SJSA1 (cell line): ENCODE data around the gene IL21R. TPM values are rescaled to one million over a fixed set of nuclear protein-coding genes. Genes with fewer than 3 reads are reported as not detected.
"Not testable (repeated sequence)": the region's sequence is repeated elsewhere in the genome, so short reads cannot be mapped to it uniquely, and the experiment has no call there.

ENCODE experiments used
- DNase-seq, 2 experiments: peaks; one replicate each; pipeline ENCODE4 v3.0.0-alpha.2; 2015 to 2020; ENCODE audit warnings: low spot score in 2 of 2, low read depth in 1 of 2
- H3K27ac ChIP-seq: fragments of 250-450 bp; sonication (Bioruptor Pico); 2 replicates; pipeline ENCODE4 v1.5.1; 2020; ENCODE audit warnings: mild to moderate bottlenecking, moderate library complexity
- H3K27me3 ChIP-seq: fragments of 250-450 bp; sonication (Bioruptor Pico); replicated peaks from 2 replicates; pipeline ENCODE4 v1.5.1; 2020; ENCODE audit warnings: mild to moderate bottlenecking, moderate library complexity
- H3K36me3 ChIP-seq: fragments of 250-450 bp; sonication (Bioruptor Pico); 2 replicates; pipeline ENCODE4 v1.5.1; 2020; ENCODE audit warnings: mild to moderate bottlenecking
- H3K4me1 ChIP-seq: fragments of 250-450 bp; sonication (Bioruptor Pico); replicated peaks from 2 replicates; pipeline ENCODE4 v1.6.1; 2021; ENCODE audit warnings: mild to moderate bottlenecking
- H3K4me3 ChIP-seq: fragments of 250-450 bp; sonication (Bioruptor Pico); 2 replicates; pipeline ENCODE4 v1.5.1; 2020; ENCODE audit warnings: mild to moderate bottlenecking
- H3K9me3 ChIP-seq: fragments of 250-450 bp; sonication (Bioruptor Pico); replicated peaks from 2 replicates; pipeline ENCODE4 v1.5.1; 2020; ENCODE audit warnings: mild to moderate bottlenecking
- total RNA-seq: library from RNA; depleted of rRNA; stranded (reverse); fragments of >200 nt; shearing (Covaris generic); gene quantifications from 2 replicates; pipeline ENCODE4 v1.2.3, GENCODE V29; 2014

Gene IL21R
- total RNA-seq, 1 experiment from 2014 or later, result 0.34 TPM

DNA sequence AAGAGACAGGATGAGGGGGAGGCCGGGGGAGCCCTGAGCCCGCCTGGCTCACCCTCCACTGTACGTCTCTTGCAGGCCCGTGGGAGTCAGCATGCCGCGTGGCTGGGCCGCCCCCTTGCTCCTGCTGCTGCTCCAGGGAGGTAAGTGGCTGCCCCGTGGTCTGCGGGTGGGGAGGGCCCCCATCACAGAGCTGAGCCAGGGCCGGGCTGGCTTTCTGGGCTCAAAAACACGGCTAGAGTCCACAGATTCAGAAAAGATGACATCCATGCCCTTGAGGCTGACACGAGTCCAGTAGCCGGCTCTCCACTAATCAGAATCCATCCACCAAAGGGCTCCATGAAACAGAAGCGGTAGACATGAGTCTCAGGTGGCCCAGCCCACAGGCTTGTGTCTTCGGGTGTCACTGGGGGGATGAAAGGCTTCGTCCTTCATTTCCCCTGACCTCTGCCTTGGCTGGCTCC is 28.0 kb downstream of the IL21R start:
- H3K36me3 ChIP-seq, result no peaks in the 10 kb centered on the region
- no peak overlapping the region for H3K4me3 ChIP-seq
- DNase-seq, result peak in 1 of 2 experiments; percentile 35
- no peaks in the 10 kb centered on the region for H3K27me3 ChIP-seq
- H3K27ac ChIP-seq, result no peak overlapping the region
- no peaks in the 10 kb centered on the region; the same call in 1 of the 2 replicates for H3K4me1 ChIP-seq
- no peaks in the 10 kb centered on the region for H3K9me3 ChIP-seq

DNA sequence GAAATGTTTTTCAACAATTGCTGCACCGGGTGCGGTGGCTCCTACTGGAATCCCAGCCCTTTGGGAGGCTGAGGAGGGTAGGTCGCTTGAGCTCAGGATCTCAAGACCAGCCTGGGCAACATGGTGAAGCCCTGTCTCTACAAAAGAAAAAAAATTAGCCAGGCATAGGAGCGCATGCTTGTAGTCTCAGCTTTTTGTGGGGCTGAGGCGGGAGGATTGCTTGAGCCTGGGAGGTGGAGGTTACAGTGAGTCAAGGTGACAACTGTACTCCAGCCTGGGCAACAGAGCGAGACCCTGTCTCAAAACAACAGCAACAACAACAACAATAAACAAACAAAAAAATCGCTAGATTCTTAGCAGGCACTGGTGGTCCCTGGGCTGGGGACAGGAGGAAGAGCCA is 28.5 kb downstream of the IL21R start:
- Histone ChIP-seq H3K9me3 (no peaks in the 10 kb centered on the region), H3K4me1 (no peaks in the 10 kb centered on the region; the same call in 1 of the 2 replicates)

DNA sequence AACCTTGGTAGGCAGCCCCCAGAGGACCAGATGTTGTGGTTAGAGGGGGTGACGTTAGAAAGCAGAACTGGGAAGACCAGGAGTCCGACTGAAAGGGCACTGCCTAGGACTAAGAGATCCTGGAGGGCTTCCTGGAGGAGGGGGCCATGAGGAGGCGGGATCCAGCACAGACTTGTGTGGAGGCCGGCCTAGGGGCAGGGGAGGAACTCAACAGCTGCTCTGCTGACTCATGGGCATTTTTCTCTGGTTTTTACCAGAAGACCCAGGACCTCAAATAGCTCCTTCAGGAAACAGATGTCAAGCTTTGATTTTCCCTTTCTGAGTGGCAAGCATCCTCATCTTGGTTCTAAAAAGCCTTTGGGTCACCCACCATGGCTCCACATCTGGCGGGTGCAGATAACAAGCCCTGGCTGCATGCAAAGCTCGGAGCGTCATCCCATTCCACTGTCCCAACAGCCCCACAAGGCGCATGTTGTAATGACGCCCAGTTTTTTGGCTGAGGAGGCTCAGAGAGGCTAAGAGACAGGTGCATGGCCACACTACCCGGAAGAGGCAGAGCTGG is 29.0 kb downstream of the IL21R start:
- H3K4me1 ChIP-seq, result no peaks in the 10 kb centered on the region; the same call in 1 of the 2 replicates
- DNase-seq, result peak in 1 of 2 experiments; percentile 35
- H3K27ac ChIP-seq, result no peak overlapping the region
- no peaks in the 10 kb centered on the region for H3K36me3 ChIP-seq
- no peaks in the 10 kb centered on the region for H3K27me3 ChIP-seq
- no peak overlapping the region for H3K4me3 ChIP-seq
- no peaks in the 10 kb centered on the region for H3K9me3 ChIP-seq

More for the DNA sequence above, 28.5 kb downstream of the IL21R start:
- H3K4me3 ChIP-seq, result no peak overlapping the region
- no peaks in the 10 kb centered on the region for H3K27me3 ChIP-seq
- DNase-seq, result no peak
- no peaks in the 10 kb centered on the region for H3K36me3 ChIP-seq
- H3K27ac ChIP-seq, result no peak overlapping the region

DNA sequence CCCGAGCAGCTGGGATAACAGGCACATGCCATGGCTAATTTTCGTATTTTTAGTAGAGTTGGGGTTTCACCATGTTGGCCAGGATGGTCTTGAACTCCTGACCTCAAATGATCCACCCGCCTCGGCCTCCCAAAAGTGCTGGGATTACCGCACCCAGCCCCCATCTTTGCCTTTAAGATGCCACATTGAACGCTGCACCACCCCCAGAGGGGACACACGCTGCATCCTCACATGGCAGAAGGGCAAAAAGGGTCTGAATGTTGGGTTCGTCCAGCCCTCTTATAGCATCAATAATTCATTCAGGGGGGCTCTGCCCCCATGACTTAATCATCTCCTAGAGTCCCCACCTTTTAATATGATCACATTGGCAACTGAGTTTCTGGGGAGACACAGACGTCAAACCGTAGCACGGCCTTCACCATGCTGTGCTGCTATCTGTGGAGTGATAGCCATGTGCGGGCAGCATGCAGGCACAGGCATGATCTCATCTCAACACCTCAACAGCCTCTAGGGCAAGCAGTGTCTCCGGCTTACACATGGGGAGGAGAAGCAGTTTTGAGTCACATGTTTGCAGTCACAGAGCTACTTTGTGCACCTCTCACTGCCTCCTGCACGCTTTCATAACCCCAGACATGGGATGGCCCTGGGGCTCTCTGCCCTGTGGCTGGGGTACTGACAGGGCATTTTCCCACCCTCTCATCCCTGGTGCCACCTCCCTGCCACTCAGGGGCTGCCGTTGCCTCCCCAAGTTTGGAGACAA is 30.0 kb downstream of the IL21R start:
- H3K36me3 ChIP-seq, result no peaks in the 10 kb centered on the region
- H3K4me3 ChIP-seq, result no peak overlapping the region
- DNase-seq, result peak in 1 of 2 experiments; percentile 29
- no peaks in the 10 kb centered on the region for H3K27me3 ChIP-seq
- no peaks in the 10 kb centered on the region for H3K9me3 ChIP-seq
- no peaks in the 10 kb centered on the region; the same call in 1 of the 2 replicates for H3K4me1 ChIP-seq
- no peak overlapping the region for H3K27ac ChIP-seq

DNA sequence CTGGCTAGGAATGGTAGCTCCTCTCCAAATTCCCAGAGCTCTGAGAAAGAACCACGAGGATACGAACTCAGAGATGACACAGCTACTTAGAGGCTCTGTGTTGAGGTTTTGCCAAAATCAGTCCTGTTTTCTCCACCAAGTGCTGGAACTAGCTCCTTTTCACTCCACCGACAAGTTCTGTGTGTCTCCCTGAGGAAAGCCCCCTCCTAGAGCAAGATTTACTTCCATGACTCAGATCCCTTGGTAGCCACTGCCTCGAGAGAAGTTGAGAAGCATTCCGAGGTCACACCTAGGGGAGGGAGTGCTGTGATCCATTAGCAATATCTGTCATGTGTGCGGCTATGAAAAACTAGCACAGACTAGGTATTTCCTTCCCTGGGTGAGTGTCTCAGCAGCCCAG is 30.6 kb downstream of the IL21R start:
- no peaks in the 10 kb centered on the region for H3K4me1 ChIP-seq
- peak in 1 of 2 experiments; percentile 29 for DNase-seq
- no peak overlapping the region for H3K27ac ChIP-seq
- no peaks in the 10 kb centered on the region for H3K36me3 ChIP-seq
- no peaks in the 10 kb centered on the region for H3K9me3 ChIP-seq
- no peaks in the 10 kb centered on the region for H3K27me3 ChIP-seq
- no peak overlapping the region for H3K4me3 ChIP-seq

DNA sequence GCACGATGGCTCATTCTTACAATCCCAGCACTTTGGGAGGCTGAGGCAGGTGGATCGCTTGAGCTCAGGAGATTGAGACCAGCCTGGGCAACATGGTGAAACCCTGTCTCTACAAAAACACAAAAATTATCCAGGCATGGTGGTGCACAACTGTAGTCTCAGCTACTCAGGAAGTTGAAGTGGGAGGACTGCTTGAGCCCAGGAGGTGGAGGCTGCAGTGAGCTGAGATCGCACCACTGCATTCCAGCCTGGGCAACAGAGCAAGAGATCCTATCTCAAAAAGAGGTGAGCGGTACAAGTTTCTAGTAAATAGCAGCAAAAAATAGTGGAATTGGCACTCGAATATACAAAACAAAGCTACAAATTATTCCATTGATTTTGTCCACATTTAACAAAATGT is 31.2 kb downstream of the IL21R start:
- not testable (repeated sequence) for H3K4me1 ChIP-seq, H3K27me3 ChIP-seq, H3K4me3 ChIP-seq, H3K9me3 ChIP-seq, H3K36me3 ChIP-seq, DNase-seq, H3K27ac ChIP-seq

DNA sequence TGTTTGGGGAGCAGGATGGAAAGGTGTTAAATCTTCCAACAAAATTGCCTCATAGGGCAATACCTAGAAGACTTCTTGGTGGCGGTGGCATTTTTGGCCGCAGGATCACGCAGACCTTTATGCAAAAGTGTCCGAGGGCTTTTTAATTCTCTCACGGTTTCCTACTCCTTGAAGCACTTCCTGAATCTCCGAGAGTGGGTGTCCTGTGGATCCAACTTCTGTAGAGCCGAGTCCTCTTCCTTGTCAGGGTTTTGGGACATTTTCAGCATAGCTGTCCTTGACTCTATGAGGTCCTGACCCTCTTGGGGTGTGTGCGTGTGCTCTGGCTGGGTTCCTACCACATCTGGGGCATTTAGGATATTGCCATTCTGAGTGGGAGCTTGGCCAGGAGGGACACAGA is 31.7 kb downstream of the IL21R start:
- no peaks in the 10 kb centered on the region for H3K27me3 ChIP-seq

DNA sequence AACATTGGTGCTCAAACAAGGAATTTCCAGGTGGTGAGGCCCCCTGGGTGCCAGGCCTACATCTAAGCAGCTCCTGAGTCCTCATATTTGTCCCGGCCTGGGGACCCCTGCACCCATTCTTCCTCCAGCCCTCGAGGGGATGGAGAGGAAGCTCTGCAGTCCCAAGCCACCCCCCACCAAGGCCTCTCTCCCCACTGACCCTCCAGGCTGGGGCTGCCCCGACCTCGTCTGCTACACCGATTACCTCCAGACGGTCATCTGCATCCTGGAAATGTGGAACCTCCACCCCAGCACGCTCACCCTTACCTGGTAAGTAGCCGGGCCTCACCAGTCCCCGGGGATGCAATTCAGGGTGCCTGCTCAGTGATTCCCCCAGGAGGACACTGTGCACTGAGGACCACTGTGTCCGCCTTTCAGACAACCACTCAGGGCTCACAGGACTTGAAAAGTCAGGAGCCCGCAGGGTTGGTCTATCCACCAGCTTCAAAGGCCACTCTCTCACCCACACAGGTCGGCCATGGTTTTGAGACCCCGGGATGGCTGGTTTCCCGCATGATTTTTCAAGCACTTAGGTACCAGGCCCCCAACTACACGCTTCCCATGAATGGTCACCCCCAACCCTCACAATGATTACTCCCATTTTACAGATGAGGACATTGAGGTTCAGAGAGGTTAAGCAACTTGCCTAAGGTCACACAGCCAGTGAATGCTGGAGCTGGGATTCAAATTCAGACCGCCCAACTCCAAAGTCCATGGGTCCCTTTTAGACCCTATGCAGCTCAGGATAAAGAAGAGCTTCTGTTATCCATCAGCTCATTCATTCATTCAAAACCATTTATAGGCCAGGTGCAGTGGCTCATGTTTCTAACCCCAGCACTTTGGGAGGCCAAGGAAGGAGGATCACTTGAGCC is 32.4 kb downstream of the IL21R start:
- peak in 1 of 2 experiments; percentile 40 for DNase-seq
- Histone ChIP-seq H3K27ac (no peak overlapping the region), H3K27me3 (no peaks in the 10 kb centered on the region), H3K9me3 (no peaks in the 10 kb centered on the region), H3K4me3 (no peak overlapping the region), H3K4me1 (no peaks in the 10 kb centered on the region), H3K36me3 (no peaks in the 10 kb centered on the region)

More for the DNA sequence above, 31.7 kb downstream of the IL21R start:
- no peak overlapping the region for H3K4me3 ChIP-seq
- no peak overlapping the region for H3K27ac ChIP-seq
- no peaks in the 10 kb centered on the region for H3K9me3 ChIP-seq
- no peaks in the 10 kb centered on the region for H3K4me1 ChIP-seq
- DNase-seq, result no peak
- H3K36me3 ChIP-seq, result no peaks in the 10 kb centered on the region

DNA sequence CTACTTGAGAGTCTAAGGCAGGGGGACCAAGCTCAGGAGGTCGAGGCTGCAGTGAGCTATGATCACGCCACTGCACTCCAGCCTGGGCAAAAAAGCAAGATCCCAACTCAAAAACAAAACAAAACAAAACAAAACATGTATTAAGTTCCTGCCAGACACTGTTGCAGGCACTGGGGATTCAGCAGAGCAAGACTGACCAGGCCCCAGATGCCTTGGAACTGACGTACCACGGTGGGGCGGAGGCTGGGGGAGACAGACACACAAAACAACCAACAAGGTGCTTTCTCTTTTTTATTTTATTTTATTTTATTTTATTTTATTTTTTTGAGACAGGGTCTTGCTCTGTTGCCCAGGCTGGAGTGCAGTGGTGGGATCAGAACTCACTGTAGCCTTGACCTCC is 33.2 kb downstream of the IL21R start:
- not testable (repeated sequence) for H3K9me3 ChIP-seq, H3K4me1 ChIP-seq, H3K27me3 ChIP-seq, H3K36me3 ChIP-seq, H3K27ac ChIP-seq, DNase-seq, H3K4me3 ChIP-seq

DNA sequence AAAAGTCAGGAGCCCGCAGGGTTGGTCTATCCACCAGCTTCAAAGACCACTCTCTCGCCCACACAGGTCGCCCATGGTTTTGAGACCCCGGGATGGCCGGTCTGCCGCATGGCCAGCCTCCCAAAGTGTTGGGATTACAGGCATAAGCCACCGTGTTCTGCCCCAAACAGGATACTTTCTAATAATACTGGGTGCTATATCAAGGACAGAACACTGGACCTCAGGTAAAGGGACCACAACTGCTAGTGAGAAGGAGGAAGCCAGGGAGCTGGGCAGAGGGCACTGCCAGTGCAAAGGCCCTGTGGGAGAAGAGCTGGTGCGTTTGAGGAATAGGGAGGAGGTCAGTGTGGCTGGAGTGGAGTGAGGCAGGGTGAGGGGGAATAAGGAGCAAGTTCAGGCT is 34.1 kb downstream of the IL21R start:
- Histone ChIP-seq H3K4me1 (no peaks in the 10 kb centered on the region), H3K27me3 (no peaks in the 10 kb centered on the region), H3K36me3 (no peaks in the 10 kb centered on the region), H3K4me3 (no peak overlapping the region), H3K9me3 (no peaks in the 10 kb centered on the region), H3K27ac (no peak overlapping the region)
- DNase-seq, result peak in 1 of 2 experiments; percentile 31

DNA sequence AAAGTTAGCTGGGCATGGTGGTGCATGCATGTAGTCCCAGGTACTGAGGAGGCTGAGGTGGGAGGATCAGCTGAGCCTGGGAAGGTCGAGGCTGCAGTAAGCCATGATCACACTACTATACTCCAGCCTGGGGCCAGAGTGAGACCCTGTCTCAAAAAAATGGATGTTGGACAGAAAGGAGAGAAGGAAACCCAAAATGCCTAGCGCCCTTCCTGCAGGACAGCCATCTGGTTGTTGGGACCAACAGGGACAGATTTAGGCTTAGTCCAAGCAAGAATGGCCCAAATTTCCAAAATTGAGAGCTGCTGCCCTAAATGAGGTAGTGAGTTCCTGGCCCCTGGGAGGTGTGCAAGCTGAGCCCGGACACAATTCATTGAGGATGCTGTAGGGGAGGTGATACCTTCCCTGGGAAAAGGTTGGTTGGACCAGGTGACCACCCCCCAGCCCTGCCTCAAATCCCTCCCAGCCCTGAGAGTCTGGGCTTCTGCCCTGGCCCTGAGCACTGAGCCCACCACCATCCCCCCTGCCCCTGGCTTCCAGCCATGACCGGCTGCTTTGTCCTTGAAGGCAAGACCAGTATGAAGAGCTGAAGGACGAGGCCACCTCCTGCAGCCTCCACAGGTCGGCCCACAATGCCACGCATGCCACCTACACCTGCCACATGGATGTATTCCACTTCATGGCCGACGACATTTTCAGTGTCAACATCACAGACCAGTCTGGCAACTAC is 35.1 kb downstream of the IL21R start:
- Histone ChIP-seq H3K27ac (no peak overlapping the region), H3K27me3 (no peaks in the 10 kb centered on the region), H3K9me3 (no peaks in the 10 kb centered on the region), H3K4me1 (no peaks in the 10 kb centered on the region), H3K36me3 (no peaks in the 10 kb centered on the region), H3K4me3 (no peak overlapping the region)
- DNase-seq, result peak in 1 of 2 experiments; percentile 37

DNA sequence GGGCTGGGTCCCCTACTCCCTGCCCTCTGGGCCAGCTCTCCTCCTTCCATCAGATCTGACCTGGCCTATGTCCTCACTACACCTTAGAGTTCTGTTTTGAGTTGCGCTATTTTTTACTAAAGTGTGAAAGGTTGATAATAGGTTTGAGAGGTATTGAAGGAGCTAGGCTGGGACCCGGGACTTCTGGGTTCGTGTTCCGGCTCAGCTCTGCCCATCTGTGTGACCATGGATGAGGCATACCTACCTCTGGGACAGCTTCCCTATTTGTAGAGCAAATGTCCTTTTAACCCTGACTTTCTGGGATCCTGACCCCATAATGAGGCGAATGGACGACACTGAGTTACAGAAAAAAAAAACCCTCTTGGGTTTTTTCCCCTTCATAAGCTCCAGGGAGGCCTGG is 36.0 kb downstream of the IL21R start:
- no peaks in the 10 kb centered on the region for H3K4me1 ChIP-seq
- H3K4me3 ChIP-seq, result no peak overlapping the region
- no peak for DNase-seq
- H3K27me3 ChIP-seq, result no peaks in the 10 kb centered on the region
- H3K9me3 ChIP-seq, result no peaks in the 10 kb centered on the region
- H3K27ac ChIP-seq, result no peak overlapping the region
- no peaks in the 10 kb centered on the region for H3K36me3 ChIP-seq

DNA sequence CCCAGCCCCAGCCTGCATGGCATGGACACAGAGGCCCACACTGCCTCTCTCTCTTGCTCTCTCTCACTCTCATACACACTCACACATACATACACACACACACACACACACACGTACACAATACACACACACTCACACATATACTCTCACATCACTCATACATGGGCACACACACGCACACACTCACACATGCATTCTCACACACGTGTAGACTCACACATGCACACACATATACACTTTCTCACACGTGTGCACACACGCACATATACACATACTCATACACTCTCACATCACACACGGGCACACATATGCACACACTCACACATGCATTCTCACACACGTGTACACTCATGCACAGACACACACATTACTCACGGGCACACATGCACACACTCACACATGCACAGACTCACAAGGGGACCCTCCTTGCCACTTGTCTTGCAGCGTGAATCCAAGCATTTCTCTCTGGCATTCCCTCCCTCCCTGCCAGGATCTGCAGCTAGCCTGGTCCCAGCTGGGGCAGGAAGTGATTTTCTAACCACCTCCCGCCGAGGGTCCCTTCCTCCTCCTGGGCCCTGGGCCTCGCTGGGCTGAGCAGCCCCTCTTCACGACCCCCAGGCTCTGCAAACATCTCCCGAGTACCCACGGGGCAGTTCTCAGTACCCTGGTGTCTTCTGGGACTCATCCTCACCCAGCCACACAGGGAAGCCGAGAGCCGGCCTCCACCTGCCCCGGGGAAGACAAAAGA is 37.5 kb downstream of the IL21R start:
- no peaks in the 10 kb centered on the region for H3K36me3 ChIP-seq
- no peak overlapping the region for H3K27ac ChIP-seq
- H3K9me3 ChIP-seq, result peaks cover 4% of the 10 kb centered on the region; the same call in 1 of the 2 replicates
- no peaks in the 10 kb centered on the region for H3K4me1 ChIP-seq
- no peak overlapping the region for H3K4me3 ChIP-seq
- DNase-seq, result no peak
- H3K27me3 ChIP-seq, result no peaks in the 10 kb centered on the region
